ENCODE data around the gene SCN4B.

Gene SCN4B

GRCh38 chr11:118114266-118114665 is 38.4 kb downstream of the SCN4B start:
- peaks cover 2 to 7% of the 10 kb centered on the region in 2 donors for H3K4me1 ChIP-seq (ENCODE audit: control insufficient read depth in 2 of 2, insufficient read depth in 2 of 2, low read length in 2 of 2)
- no peak overlapping the region for H3K4me3 ChIP-seq (ENCODE audit: low read length in 2 of 2)
- H3K27ac ChIP-seq (ENCODE audit: low read depth in 2 of 2, low read length in 2 of 2), result no peak overlapping the region
- no peak overlapping the region for H3K9ac ChIP-seq (ENCODE audit: low read depth in 1 of 2, low read length in 2 of 2)
- no peaks in the 10 kb centered on the region for H3K27me3 ChIP-seq (ENCODE audit: control insufficient read depth in 2 of 2, insufficient read depth in 2 of 2, low read length in 2 of 2)
- no peaks in the 10 kb centered on the region for H3K9me3 ChIP-seq (ENCODE audit: control insufficient read depth in 2 of 2, low read length in 2 of 2)
- peaks cover 50 to 53% of the 10 kb centered on the region in 2 donors for H3K36me3 ChIP-seq (ENCODE audit: control insufficient read depth in 2 of 2, insufficient read depth in 2 of 2, low read length in 2 of 2)

- Histone ChIP-seq H3K27ac (ENCODE audit: low read depth in 2 of 2, low read length in 2 of 2) (no peak overlapping the region), H3K9ac (ENCODE audit: low read depth in 1 of 2, low read length in 2 of 2) (no peak overlapping the region), H3K36me3 (ENCODE audit: control insufficient read depth in 2 of 2, insufficient read depth in 2 of 2, low read length in 2 of 2) (peaks cover 55 to 60% of the 10 kb centered on the region in 2 donors), H3K27me3 (ENCODE audit: control insufficient read depth in 2 of 2, insufficient read depth in 2 of 2, low read length in 2 of 2) (no peaks in the 10 kb centered on the region), H3K4me1 (ENCODE audit: control insufficient read depth in 2 of 2, insufficient read depth in 2 of 2, low read length in 2 of 2) (peaks cover 2 to 7% of the 10 kb centered on the region in 2 donors), H3K4me3 (ENCODE audit: low read length in 2 of 2) (no peak overlapping the region), H3K9me3 (ENCODE audit: control insufficient read depth in 2 of 2, low read length in 2 of 2) (no peaks in the 10 kb centered on the region)
These were observed 39.8 kb downstream of the SCN4B start for GRCh38 chr11:118112711-118113430.

DNA sequence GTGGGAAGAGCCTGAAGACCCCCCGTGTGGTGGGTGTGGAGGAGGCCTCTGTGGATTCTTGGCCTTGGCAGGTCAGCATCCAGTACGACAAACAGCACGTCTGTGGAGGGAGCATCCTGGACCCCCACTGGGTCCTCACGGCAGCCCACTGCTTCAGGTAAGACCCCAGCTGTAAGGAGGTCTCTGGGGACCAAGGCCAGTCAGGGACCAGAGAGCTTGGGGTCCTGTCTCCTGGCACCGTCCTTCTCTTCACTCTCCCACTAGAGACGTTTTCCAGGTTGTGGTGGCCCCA is 40.9 kb downstream of the SCN4B start:
- no peak overlapping the region for H3K9ac ChIP-seq (ENCODE audit: low read depth in 1 of 2, low read length in 2 of 2)
- peaks cover 2 to 7% of the 10 kb centered on the region in 2 donors for H3K4me1 ChIP-seq (ENCODE audit: control insufficient read depth in 2 of 2, insufficient read depth in 2 of 2, low read length in 2 of 2)
- H3K27ac ChIP-seq (ENCODE audit: low read depth in 2 of 2, low read length in 2 of 2), result peak overlapping the region in 1 of 2 donors; percentile 7
- no peaks in the 10 kb centered on the region for H3K9me3 ChIP-seq (ENCODE audit: control insufficient read depth in 2 of 2, low read length in 2 of 2)
- H3K36me3 ChIP-seq (ENCODE audit: control insufficient read depth in 2 of 2, insufficient read depth in 2 of 2, low read length in 2 of 2), result peaks cover 50 to 65% of the 10 kb centered on the region in 2 donors
- H3K27me3 ChIP-seq (ENCODE audit: control insufficient read depth in 2 of 2, insufficient read depth in 2 of 2, low read length in 2 of 2), result no peaks in the 10 kb centered on the region
- H3K4me3 ChIP-seq (ENCODE audit: low read length in 2 of 2), result no peak overlapping the region

DNA sequence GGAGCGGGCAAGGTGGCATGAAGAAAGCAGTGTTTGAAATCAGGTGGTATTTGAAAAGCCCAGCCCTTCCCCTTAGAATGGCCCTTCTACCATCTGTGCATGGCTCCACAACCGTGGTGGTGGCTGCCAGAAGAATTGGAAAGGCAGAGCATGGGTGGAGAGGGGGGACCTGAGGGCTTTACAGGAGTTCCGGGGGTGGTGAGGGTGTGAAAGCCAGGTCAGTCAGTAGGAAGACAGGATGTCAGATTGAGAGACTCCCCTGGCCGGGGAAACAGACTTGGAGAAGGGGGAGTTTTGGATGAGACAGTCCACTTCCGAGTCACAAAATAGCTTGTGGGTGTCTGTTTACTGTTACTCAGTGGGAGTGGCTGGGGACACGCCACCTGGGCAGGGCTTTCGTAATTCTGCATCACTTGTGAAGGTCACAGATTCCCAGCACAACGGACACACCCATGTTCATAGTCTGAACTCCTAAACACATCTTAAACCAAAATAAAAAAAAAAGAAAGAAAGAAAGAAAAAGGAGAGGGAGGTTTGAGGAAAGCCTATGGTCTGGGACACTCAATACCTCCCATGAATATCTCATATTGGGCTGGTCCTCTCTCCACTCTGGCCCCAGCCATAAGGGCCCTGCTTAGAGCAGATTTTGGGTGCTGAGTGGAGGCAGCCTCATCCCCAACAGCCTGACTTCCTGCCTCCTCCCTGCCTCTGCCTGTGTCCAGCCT is 41.4 kb downstream of the SCN4B start:
- Histone ChIP-seq H3K36me3 (ENCODE audit: control insufficient read depth in 2 of 2, insufficient read depth in 2 of 2, low read length in 2 of 2) (peaks cover 49 to 65% of the 10 kb centered on the region in 2 donors), H3K4me1 (ENCODE audit: control insufficient read depth in 2 of 2, insufficient read depth in 2 of 2, low read length in 2 of 2) (peaks cover 2 to 7% of the 10 kb centered on the region in 2 donors), H3K27ac (ENCODE audit: low read depth in 2 of 2, low read length in 2 of 2) (peak overlapping the region; percentile 28), H3K27me3 (ENCODE audit: control insufficient read depth in 2 of 2, insufficient read depth in 2 of 2, low read length in 2 of 2) (no peaks in the 10 kb centered on the region), H3K9ac (ENCODE audit: low read depth in 1 of 2, low read length in 2 of 2) (no peak overlapping the region), H3K4me3 (ENCODE audit: low read length in 2 of 2) (no peak overlapping the region), H3K9me3 (ENCODE audit: control insufficient read depth in 2 of 2, low read length in 2 of 2) (no peaks in the 10 kb centered on the region)

DNA sequence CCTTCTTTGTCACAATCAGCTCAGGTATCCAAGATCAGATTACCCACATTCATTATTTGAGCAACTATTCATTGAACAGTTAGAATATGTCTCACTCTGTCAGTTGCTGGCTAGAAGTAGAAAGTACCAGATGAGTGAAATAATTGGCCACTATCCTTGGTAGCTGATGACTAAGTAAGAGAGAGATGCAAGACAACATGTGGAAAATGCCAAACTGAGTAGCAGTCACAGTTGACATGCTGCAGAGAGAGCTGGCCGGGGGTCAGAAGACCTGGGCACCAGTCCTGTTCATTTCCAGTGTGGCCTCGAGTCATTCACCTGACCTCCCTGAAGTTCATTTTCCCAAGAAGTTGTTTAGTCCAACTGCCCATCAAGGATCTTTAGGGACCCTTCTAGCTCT is 43.4 kb downstream of the SCN4B start:
- no peaks in the 10 kb centered on the region for H3K27me3 ChIP-seq (ENCODE audit: control insufficient read depth in 2 of 2, insufficient read depth in 2 of 2, low read length in 2 of 2)
- no peak overlapping the region for H3K4me3 ChIP-seq (ENCODE audit: low read length in 2 of 2)
- H3K9me3 ChIP-seq (ENCODE audit: control insufficient read depth in 2 of 2, low read length in 2 of 2), result no peaks in the 10 kb centered on the region
- H3K4me1 ChIP-seq (ENCODE audit: control insufficient read depth in 2 of 2, insufficient read depth in 2 of 2, low read length in 2 of 2), result peaks cover 2 to 7% of the 10 kb centered on the region in 2 donors
- H3K9ac ChIP-seq (ENCODE audit: low read depth in 1 of 2, low read length in 2 of 2), result no peak overlapping the region
- H3K27ac ChIP-seq (ENCODE audit: low read depth in 2 of 2, low read length in 2 of 2), result no peak overlapping the region
- H3K36me3 ChIP-seq (ENCODE audit: control insufficient read depth in 2 of 2, insufficient read depth in 2 of 2, low read length in 2 of 2), result peaks cover 57 to 61% of the 10 kb centered on the region in 2 donors

DNA sequence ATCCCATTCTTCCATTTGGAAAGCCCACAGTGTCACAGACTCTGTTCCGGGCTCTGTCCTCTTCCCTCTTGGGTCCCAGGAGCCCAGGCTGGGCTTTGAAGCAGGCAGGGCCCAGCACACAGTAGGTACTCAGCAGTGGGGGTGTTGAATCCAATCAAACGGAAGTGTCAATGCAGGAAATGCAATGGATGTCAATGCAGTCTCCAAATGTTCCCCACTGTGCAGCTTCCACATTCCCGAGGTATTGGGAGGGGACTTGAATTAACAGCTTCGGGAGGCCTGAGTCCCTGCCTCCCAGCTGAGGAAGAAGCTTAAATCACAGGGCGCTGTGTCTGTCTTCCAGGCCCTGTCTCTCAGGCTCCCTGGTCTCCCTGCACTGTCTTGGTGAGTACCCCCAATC is 44.1 kb downstream of the SCN4B start:
- Histone ChIP-seq H3K4me1 (ENCODE audit: control insufficient read depth in 2 of 2, insufficient read depth in 2 of 2, low read length in 2 of 2) (peaks cover 2 to 7% of the 10 kb centered on the region in 2 donors), H3K36me3 (ENCODE audit: control insufficient read depth in 2 of 2, insufficient read depth in 2 of 2, low read length in 2 of 2) (peaks cover 58 to 59% of the 10 kb centered on the region in 2 donors), H3K9ac (ENCODE audit: low read depth in 1 of 2, low read length in 2 of 2) (no peak overlapping the region), H3K27ac (ENCODE audit: low read depth in 2 of 2, low read length in 2 of 2) (no peak overlapping the region), H3K9me3 (ENCODE audit: control insufficient read depth in 2 of 2, low read length in 2 of 2) (no peaks in the 10 kb centered on the region), H3K4me3 (ENCODE audit: low read length in 2 of 2) (no peak overlapping the region), H3K27me3 (ENCODE audit: control insufficient read depth in 2 of 2, insufficient read depth in 2 of 2, low read length in 2 of 2) (no peaks in the 10 kb centered on the region)

DNA sequence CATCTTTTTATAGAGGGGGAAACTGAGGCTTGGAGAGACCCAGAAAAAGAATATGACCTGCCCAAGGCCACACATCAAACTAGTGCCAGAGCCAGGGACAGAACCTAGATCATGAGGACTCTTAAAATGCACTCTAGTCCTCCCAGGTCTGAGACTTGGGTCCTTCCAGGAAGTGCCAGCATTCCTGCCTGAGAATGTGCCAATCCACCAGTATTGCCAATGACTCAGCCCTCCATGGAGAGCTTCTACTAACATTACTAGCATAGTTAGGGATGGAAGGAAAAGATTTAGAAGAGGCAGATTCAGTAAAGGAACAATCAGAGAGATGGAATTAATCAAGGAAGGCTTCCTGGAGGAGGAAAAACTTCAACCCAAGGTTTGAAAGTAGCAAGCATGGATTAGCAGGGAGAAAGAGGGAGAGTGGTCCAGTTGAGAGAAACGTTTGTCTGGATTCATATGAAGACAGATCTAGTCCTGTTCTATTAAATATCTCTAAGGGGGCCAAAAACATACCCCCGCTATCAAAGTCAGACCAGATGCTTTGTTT is 45.8 kb downstream of the SCN4B start:
- no peak overlapping the region for H3K9ac ChIP-seq (ENCODE audit: low read depth in 1 of 2, low read length in 2 of 2)
- no peaks in the 10 kb centered on the region for H3K27me3 ChIP-seq (ENCODE audit: control insufficient read depth in 2 of 2, insufficient read depth in 2 of 2, low read length in 2 of 2)
- H3K27ac ChIP-seq (ENCODE audit: low read depth in 2 of 2, low read length in 2 of 2), result no peak overlapping the region
- H3K4me1 ChIP-seq (ENCODE audit: control insufficient read depth in 2 of 2, insufficient read depth in 2 of 2, low read length in 2 of 2), result peaks cover 2 to 7% of the 10 kb centered on the region in 2 donors
- no peaks in the 10 kb centered on the region for H3K9me3 ChIP-seq (ENCODE audit: control insufficient read depth in 2 of 2, low read length in 2 of 2)
- no peak overlapping the region for H3K4me3 ChIP-seq (ENCODE audit: low read length in 2 of 2)
- H3K36me3 ChIP-seq (ENCODE audit: control insufficient read depth in 2 of 2, insufficient read depth in 2 of 2, low read length in 2 of 2), result peaks cover 54% of the 10 kb centered on the region in 2 donors

DNA sequence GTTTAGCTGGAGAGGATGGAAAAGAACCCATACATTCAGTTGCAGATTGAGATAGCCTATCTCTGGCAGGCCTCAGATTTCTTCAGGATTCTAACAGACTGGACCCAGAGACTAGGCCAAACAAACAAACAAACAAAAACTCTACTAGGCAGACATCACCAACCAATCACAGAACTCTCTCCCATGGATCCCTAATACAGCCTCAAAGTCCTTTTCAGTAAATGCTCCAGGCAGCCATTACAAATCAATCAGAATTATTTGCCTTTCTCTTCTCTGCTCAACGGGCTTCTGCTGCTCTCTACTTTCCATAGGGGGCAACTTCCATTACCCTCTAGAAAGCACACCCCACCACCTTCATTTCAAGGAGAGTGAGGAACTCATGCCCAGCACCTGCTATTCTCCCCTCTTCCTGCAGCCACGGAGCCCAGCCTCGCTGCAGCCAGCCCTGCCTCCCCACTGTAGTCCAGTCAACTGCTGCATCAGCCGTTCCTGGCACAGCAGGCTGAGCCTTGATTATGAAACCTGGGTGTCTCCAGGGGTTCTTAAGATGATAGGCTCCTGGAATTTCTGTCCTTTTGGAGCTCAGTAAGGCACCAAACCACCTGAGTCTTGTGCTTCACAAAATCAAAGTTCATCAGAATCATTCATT is 46.8 kb downstream of the SCN4B start:
- H3K4me1 ChIP-seq (ENCODE audit: control insufficient read depth in 2 of 2, insufficient read depth in 2 of 2, low read length in 2 of 2), result peaks cover 0 to 3% of the 10 kb centered on the region in 2 donors
- peaks cover 54 to 56% of the 10 kb centered on the region in 2 donors for H3K36me3 ChIP-seq (ENCODE audit: control insufficient read depth in 2 of 2, insufficient read depth in 2 of 2, low read length in 2 of 2)
- no peak overlapping the region for H3K9ac ChIP-seq (ENCODE audit: low read depth in 1 of 2, low read length in 2 of 2)
- H3K9me3 ChIP-seq (ENCODE audit: control insufficient read depth in 2 of 2, low read length in 2 of 2), result no peaks in the 10 kb centered on the region
- no peaks in the 10 kb centered on the region for H3K27me3 ChIP-seq (ENCODE audit: control insufficient read depth in 2 of 2, insufficient read depth in 2 of 2, low read length in 2 of 2)
- H3K27ac ChIP-seq (ENCODE audit: low read depth in 2 of 2, low read length in 2 of 2), result no peak overlapping the region
- H3K4me3 ChIP-seq (ENCODE audit: low read length in 2 of 2), result no peak overlapping the region

DNA sequence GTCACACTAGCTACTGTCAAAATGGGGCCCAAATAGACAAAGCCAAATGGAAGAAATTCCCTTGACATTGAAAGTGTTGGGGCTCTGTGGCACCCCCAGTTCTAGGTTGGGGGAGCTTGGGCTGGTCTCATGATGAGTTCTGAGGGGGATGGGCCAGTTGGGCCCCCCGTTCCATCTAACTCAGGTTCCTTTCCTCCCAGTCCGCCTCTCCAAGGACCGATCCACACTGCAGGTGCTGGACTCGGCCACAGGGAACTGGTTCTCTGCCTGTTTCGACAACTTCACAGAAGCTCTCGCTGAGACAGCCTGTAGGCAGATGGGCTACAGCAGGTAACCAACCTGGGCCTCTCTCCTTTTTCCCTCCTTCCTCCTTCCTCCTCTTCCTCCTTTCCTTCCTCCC is 48.1 kb downstream of the SCN4B start:
- Histone ChIP-seq H3K27ac (ENCODE audit: low read depth in 2 of 2, low read length in 2 of 2) (no peak overlapping the region), H3K9ac (ENCODE audit: low read depth in 1 of 2, low read length in 2 of 2) (no peak overlapping the region), H3K4me1 (ENCODE audit: control insufficient read depth in 2 of 2, insufficient read depth in 2 of 2, low read length in 2 of 2) (no peaks in the 10 kb centered on the region), H3K4me3 (ENCODE audit: low read length in 2 of 2) (no peak overlapping the region), H3K36me3 (ENCODE audit: control insufficient read depth in 2 of 2, insufficient read depth in 2 of 2, low read length in 2 of 2) (peaks cover 60 to 64% of the 10 kb centered on the region in 2 donors), H3K9me3 (ENCODE audit: control insufficient read depth in 2 of 2, low read length in 2 of 2) (no peaks in the 10 kb centered on the region), H3K27me3 (ENCODE audit: control insufficient read depth in 2 of 2, insufficient read depth in 2 of 2, low read length in 2 of 2) (no peaks in the 10 kb centered on the region)

- H3K36me3 ChIP-seq (ENCODE audit: control insufficient read depth in 2 of 2, insufficient read depth in 2 of 2, low read length in 2 of 2), result peaks cover 54 to 57% of the 10 kb centered on the region in 2 donors
- H3K4me1 ChIP-seq (ENCODE audit: control insufficient read depth in 2 of 2, insufficient read depth in 2 of 2, low read length in 2 of 2), result no peaks in the 10 kb centered on the region
- H3K27me3 ChIP-seq (ENCODE audit: control insufficient read depth in 2 of 2, insufficient read depth in 2 of 2, low read length in 2 of 2), result no peaks in the 10 kb centered on the region
- H3K27ac ChIP-seq (ENCODE audit: low read depth in 2 of 2, low read length in 2 of 2), result no peak overlapping the region
- H3K9ac ChIP-seq (ENCODE audit: low read depth in 1 of 2, low read length in 2 of 2), result no peak overlapping the region
- H3K9me3 ChIP-seq (ENCODE audit: control insufficient read depth in 2 of 2, low read length in 2 of 2), result no peaks in the 10 kb centered on the region
- H3K4me3 ChIP-seq (ENCODE audit: low read length in 2 of 2), result no peak overlapping the region
These were observed 49.8 kb downstream of the SCN4B start for GRCh38 chr11:118102721-118103261.
